Neural crest cell (in vitro differentiated cells): ENCODE results near the gene WDR20. TPM values are rescaled to one million over a fixed set of nuclear protein-coding genes. Genes with fewer than 3 reads are reported as not detected.

Source experiments
- DNase-seq: peaks from one replicate; pipeline ENCODE4 v3.0.0; 2021; ENCODE audit warnings: low read depth, mixed read lengths, low spot score
- H3K27ac Mint-ChIP-seq: one replicate; pipeline ENCODE4 v1.8.0; 2021; ENCODE audit warnings: mild to moderate bottlenecking, mixed read lengths; ENCODE audit not compliant: unreplicated experiment
- H3K27me3 Mint-ChIP-seq: 2 replicates; pipeline ENCODE4 v1.8.0; 2021; ENCODE audit warnings: low read depth, mild to moderate bottlenecking, mixed read lengths
- H3K36me3 Mint-ChIP-seq: 2 replicates; pipeline ENCODE4 v1.8.0; 2021; ENCODE audit warnings: low read depth, mild to moderate bottlenecking, mixed read lengths
- H3K4me1 Mint-ChIP-seq: 2 replicates; pipeline ENCODE4 v1.8.0; 2021; ENCODE audit warnings: mixed read lengths
- H3K4me3 Mint-ChIP-seq: one replicate; pipeline ENCODE4 v1.8.0; 2021; ENCODE audit warnings: mild to moderate bottlenecking, mixed read lengths
- H3K9me3 Mint-ChIP-seq: 2 replicates; pipeline ENCODE4 v1.8.0; 2021; ENCODE audit warnings: mixed read lengths
- CTCF ChIP-seq: fragments of 200-600 bp; sonication (generic); conservative IDR thresholded peaks from 2 replicates; pipeline ENCODE4 v1.5.0; 2021; ENCODE audit warnings: antibody characterized with exemption, mild to moderate bottlenecking
- total RNA-seq: library from RNA; stranded (reverse); gene quantifications from 2 replicates; pipeline ENCODE4 v1.2.1, GENCODE V29; 2021

The WDR20 gene
- total RNA-seq, 1 donor from 2014 or later: 30.2 TPM

GRCh38 chr14:102215576-102216250, 76.0 kb downstream of the WDR20 start:
- peak overlapping the region; percentile 97 for H3K27ac Mint-ChIP-seq
- no peak for TF ChIP-seq CTCF
- no peaks in the 10 kb centered on the region for H3K9me3 Mint-ChIP-seq
- no peaks in the 10 kb centered on the region for H3K27me3 Mint-ChIP-seq
- no peak overlapping the region for H3K4me3 Mint-ChIP-seq
- no peaks in the 10 kb centered on the region for H3K36me3 Mint-ChIP-seq
- no peak for DNase-seq
- H3K4me1 Mint-ChIP-seq: peaks cover 29% of the 10 kb centered on the region

- Mint-ChIP-seq H3K4me1 (peaks cover 29% of the 10 kb centered on the region), H3K27ac (no peak overlapping the region), H3K9me3 (no peaks in the 10 kb centered on the region), H3K4me3 (no peak overlapping the region), H3K27me3 (no peaks in the 10 kb centered on the region), H3K36me3 (no peaks in the 10 kb centered on the region)
- DNase-seq: no peak
- no peak for TF ChIP-seq CTCF
Measured at GRCh38 chr14:102217399-102217798, 77.7 kb downstream of the WDR20 start.

GRCh38 chr14:102217987-102218421, 78.3 kb downstream of the WDR20 start:
- TF ChIP-seq CTCF: no peak
- Mint-ChIP-seq H3K27ac (peak overlapping the region; percentile 19), H3K9me3 (no peaks in the 10 kb centered on the region), H3K4me1 (peaks cover 29% of the 10 kb centered on the region), H3K36me3 (no peaks in the 10 kb centered on the region), H3K4me3 (no peak overlapping the region), H3K27me3 (no peaks in the 10 kb centered on the region)
- DNase-seq: no peak

- TF ChIP-seq CTCF: no peak
- Mint-ChIP-seq H3K9me3 (no peaks in the 10 kb centered on the region), H3K36me3 (peaks cover 2% of the 10 kb centered on the region), H3K4me3 (no peak overlapping the region), H3K27me3 (no peaks in the 10 kb centered on the region), H3K4me1 (peaks cover 29% of the 10 kb centered on the region), H3K27ac (no peak overlapping the region)
- no peak for DNase-seq
Measured at GRCh38 chr14:102218688-102219087, 79.0 kb downstream of the WDR20 start.

- Mint-ChIP-seq H3K9me3 (no peaks in the 10 kb centered on the region), H3K36me3 (peaks cover 3% of the 10 kb centered on the region), H3K4me3 (no peak overlapping the region), H3K27ac (no peak overlapping the region), H3K4me1 (peaks cover 27% of the 10 kb centered on the region), H3K27me3 (no peaks in the 10 kb centered on the region)
- no peak for TF ChIP-seq CTCF
- no peak for DNase-seq
Measured at GRCh38 chr14:102219316-102219715, 79.6 kb downstream of the WDR20 start.
